ENCODE measurements around the gene PLN.

The PLN gene

GRCh38 chr6:118535176-118535844 lies 12.8 kb upstream of the PLN start:
- no peak for DNase-seq (ENCODE audit: low read depth)
- no peak for TF ChIP-seq CTCF (IDR thresholded peaks at IDR 0.05; ENCODE audit: control insufficient read depth, extremely low read depth, insufficient read depth)

GRCh38 chr6:118536478-118536877 lies 11.6 kb upstream of the PLN start:
- no peak overlapping the region for H3K4me3 ChIP-seq (ENCODE audit: low read depth, low read length)
- no peak for TF ChIP-seq CTCF (IDR thresholded peaks at IDR 0.05; ENCODE audit: control insufficient read depth, extremely low read depth, insufficient read depth)

More at GRCh38 chr6:118535176-118535844, 12.8 kb upstream of the PLN start:
- H3K4me3 ChIP-seq (ENCODE audit: low read depth, low read length): no peak overlapping the region

GRCh38 chr6:118537574-118537973 lies 10.5 kb upstream of the PLN start:
- no peak overlapping the region for H3K4me3 ChIP-seq (ENCODE audit: low read depth, low read length)
- peak; percentile 61 for DNase-seq (ENCODE audit: low read depth)
- TF ChIP-seq CTCF (IDR thresholded peaks at IDR 0.05; ENCODE audit: control insufficient read depth, extremely low read depth, insufficient read depth): no peak

More at GRCh38 chr6:118536478-118536877, 11.6 kb upstream of the PLN start:
- no peak for DNase-seq (ENCODE audit: low read depth)

DNA sequence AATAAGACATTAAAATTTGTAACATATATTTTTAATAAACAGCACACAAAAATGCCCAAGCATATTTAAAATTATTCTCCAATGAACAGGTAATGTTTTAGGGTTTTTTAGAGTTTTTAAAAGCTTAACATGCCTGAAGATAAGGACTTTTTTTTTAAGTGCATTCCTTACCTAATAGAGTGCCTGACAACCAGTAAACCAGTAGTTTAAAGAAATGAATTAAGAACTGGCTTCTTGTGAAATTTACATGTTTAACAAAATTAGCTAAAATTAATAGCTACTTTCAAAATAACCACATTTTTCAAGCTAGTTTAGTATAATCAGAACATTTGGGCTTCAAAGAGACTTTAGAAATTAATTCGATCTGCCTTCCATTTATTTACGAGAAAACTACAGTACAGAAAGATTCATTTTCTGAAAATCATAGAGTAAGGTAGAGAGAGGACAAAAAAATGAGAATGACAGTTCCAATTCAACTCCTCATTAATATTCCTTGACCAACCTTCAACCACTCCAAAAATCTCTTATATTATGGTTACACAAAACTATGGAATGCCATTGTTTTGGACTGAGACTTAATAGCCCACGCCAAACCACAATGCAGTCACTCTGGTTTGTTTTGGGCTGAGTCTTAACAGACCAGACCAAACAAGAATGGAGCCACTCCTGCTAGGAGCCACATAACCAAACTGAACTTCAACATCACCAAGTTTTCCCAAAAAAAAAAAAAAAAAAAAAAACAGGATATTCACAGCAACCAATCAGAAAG lies 5.7 kb upstream of the PLN start:
- no peak overlapping the region for H3K4me3 ChIP-seq (ENCODE audit: low read depth, low read length)
- DNase-seq (ENCODE audit: low read depth): no peak
- TF ChIP-seq CTCF (IDR thresholded peaks at IDR 0.05; ENCODE audit: control insufficient read depth, extremely low read depth, insufficient read depth): no peak

- H3K4me3 ChIP-seq (ENCODE audit: low read depth, low read length): no peak overlapping the region
- no peak for DNase-seq (ENCODE audit: low read depth)
- no peak for TF ChIP-seq CTCF (IDR thresholded peaks at IDR 0.05; ENCODE audit: control insufficient read depth, extremely low read depth, insufficient read depth)
These were observed 4.0 kb upstream of the PLN start for GRCh38 chr6:118544105-118544504.

DNA sequence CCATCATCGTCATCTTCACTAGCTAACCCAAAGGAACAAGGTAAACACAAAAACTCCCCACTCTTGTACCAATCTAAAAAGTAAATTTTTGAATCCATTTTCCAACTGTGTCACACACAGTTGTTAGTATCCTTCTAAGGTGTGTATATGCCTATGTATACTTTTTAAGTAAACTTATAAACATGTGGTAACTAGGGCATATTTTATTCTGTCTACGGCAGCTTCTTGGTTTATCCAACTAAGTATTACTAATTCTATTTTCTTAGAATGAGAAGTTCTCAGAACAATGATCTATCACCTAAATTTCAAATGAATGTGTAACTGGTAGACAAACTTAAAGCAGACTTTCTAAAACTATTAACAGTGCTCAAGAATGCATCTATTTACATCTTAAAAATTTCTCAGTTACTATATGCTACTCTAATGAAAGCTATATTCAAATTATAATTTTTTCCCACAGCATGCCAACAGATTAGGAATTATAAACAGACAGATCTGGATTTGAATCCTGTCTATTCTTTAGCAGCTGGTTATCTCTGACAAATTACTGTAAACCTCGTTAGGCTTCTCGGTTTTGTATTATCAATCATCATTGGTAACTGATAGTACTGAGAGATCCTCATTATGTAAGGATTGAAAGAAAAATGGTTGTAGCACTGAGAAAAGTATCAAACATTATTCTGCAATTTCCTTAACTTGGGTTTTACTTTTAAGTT lies 1.8 kb upstream of the PLN start:
- DNase-seq (ENCODE audit: low read depth): no peak
- H3K4me3 ChIP-seq (ENCODE audit: low read depth, low read length): no peak overlapping the region
- no peak for TF ChIP-seq CTCF (IDR thresholded peaks at IDR 0.05; ENCODE audit: control insufficient read depth, extremely low read depth, insufficient read depth)

Measured in LNCaP clone FGC (cell line).